Activated naive CD8-positive, alpha-beta T cell (primary cell): ENCODE data around the gene MSX2.
A peak's percentile ranks its signal among the peaks of the same experiment; 100 is the strongest.

ENCODE experiments used
- H3K27ac Mint-ChIP-seq: one replicate; pipeline ENCODE4 v1.8.0; 2021; ENCODE audit warnings: mixed read lengths
- H3K27me3 Mint-ChIP-seq: one replicate; pipeline ENCODE4 v1.8.0; 2021; ENCODE audit warnings: mixed read lengths
- H3K36me3 Mint-ChIP-seq: one replicate; pipeline ENCODE4 v1.8.0; 2021; ENCODE audit warnings: mixed read lengths
- H3K4me1 Mint-ChIP-seq: one replicate; pipeline ENCODE4 v1.8.0; 2021; ENCODE audit warnings: low read depth, mixed read lengths
- H3K4me3 Mint-ChIP-seq: one replicate; pipeline ENCODE4 v1.8.0; 2021; ENCODE audit warnings: mild to moderate bottlenecking, mixed read lengths
- H3K9me3 Mint-ChIP-seq: one replicate; pipeline ENCODE4 v1.8.0; 2021; ENCODE audit warnings: low read depth, mixed read lengths

The MSX2 gene

DNA sequence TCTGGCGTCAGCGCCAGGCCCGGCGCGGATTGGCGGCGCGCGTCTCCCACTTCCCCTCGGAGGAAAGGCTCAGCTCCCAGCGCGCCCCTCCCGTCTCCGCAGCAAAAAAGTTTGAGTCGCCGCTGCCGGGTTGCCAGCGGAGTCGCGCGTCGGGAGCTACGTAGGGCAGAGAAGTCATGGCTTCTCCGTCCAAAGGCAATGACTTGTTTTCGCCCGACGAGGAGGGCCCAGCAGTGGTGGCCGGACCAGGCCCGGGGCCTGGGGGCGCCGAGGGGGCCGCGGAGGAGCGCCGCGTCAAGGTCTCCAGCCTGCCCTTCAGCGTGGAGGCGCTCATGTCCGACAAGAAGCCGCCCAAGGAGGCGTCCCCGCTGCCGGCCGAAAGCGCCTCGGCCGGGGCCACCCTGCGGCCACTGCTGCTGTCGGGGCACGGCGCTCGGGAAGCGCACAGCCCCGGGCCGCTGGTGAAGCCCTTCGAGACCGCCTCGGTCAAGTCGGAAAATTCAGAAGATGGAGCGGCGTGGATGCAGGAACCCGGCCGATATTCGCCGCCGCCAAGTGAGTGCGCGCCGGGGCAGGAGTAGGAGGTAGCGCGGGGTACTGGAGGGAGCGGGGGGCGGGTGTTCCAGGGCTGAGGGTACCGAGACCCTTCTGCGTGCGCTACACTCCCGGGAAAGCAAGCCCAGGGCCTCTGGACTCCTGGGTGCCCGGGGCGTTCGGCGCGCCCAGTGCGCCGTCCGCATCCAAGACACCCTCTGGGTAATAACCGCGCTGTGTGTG, at the start of gene MSX2:
TSS of gene MSX2 (plus strand) at position 99 of the 777 bp plus-strand sequence. CDS start at position 177, 78 bp downstream.
- Mint-ChIP-seq H3K27me3 (peaks cover 65% of the 10 kb centered on the region), H3K4me3 (peak within 1 kb of the TSS; percentile 86), H3K27ac (no peak within 1 kb of the TSS), H3K36me3 (no peaks in the 10 kb centered on the region), H3K4me1 (peaks cover 21% of the 10 kb centered on the region), H3K9me3 (no peaks in the 10 kb centered on the region)

DNA sequence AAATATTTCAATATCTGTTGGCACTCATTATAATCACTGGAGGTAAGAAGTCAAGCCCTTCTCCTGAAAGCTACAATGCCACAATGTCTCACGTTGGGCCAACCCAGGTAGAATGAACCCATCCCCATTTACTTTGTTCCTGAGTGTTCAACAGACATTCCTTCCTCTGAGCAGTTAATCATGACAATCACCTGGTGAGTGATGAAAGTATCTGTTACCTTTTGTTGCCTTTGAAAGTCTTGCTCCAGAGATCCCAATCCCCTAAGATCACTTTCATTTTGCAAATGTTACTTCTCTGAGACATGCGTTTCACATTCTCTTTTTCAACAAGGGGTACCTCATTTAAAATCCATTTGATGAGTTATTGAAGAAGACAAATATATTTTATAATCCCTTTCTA, 49.3 kb upstream of the MSX2 start:
- Mint-ChIP-seq H3K4me3 (no peak overlapping the region), H3K27ac (no peak overlapping the region), H3K36me3 (no peaks in the 10 kb centered on the region), H3K4me1 (no peaks in the 10 kb centered on the region), H3K27me3 (no peaks in the 10 kb centered on the region), H3K9me3 (peaks cover 4% of the 10 kb centered on the region)

DNA sequence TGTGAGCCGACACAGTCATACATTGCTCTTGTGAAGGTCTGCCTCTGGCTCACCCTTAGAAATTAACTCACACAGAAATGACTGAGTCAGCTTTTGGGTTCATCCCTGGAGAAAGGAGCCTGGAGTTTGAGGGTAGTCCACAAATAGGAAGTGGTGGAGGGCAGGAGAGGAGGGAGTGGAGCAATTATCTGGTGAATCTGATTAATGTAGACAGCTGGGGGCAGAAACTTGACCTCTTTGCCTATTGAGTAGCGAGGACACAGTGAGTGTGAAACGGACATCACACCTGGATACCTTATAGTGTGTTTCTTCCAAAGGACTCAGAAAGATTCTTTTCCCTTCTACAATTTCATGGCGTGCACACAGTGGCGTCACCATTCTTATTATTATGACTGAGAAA, 48.5 kb upstream of the MSX2 start:
- H3K36me3 Mint-ChIP-seq = no peaks in the 10 kb centered on the region
- peaks cover 6% of the 10 kb centered on the region for H3K9me3 Mint-ChIP-seq
- H3K4me3 Mint-ChIP-seq = no peak overlapping the region
- H3K4me1 Mint-ChIP-seq = no peaks in the 10 kb centered on the region
- peaks cover 3% of the 10 kb centered on the region for H3K27me3 Mint-ChIP-seq
- no peak overlapping the region for H3K27ac Mint-ChIP-seq

DNA sequence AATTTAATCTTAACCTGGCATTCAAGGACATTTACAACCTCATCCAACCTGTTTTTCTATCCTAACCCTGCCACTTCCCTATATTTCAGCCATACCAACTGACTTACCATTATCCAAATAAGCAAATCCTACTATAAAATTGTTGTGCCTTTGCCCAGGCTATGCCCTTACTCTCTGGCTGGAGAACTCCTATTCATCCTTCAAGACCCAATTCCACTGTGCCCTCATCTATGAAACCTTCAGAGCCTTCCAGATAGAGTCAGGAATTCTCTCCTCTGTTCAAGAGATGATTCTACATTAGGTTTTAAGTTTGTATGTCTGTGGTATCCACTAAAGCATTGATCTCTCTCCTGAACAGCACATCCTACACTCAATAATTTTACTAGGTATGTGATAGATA, 46.3 kb upstream of the MSX2 start:
- Mint-ChIP-seq H3K27ac (no peak overlapping the region), H3K9me3 (peaks cover 6% of the 10 kb centered on the region), H3K4me1 (no peaks in the 10 kb centered on the region), H3K36me3 (no peaks in the 10 kb centered on the region), H3K4me3 (no peak overlapping the region), H3K27me3 (peaks cover 3% of the 10 kb centered on the region)

DNA sequence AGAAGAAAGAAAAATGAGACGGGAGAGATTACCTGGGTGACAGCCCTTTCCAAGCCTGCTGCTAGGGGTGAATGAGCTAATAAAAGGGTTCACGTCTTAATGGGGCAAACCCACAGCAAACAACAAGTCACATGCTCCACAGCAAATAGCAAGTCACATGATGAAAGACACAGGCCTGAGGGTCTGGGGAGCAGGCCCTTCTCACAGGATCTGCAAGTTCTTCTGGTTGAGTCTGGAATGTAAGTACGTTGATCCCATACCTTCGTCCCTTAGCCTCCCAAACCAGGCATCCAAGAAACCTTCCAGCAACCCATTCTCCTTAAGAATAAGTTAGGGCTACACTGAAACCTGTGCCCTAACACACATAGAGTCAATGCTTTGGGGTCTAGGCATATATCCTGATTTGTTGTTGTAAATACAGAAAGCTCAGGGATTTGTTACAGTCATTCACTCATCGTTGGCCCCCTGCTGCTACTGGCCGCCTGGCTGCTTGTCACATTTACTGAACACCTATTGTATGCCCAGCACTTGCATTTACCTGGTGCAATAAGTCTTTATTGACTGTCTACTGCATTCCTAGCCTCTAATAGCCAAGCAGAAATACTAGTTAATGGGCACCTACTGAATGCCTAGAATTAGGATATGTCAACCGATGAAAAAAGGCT, 43.3 kb upstream of the MSX2 start:
- H3K27ac Mint-ChIP-seq = no peak overlapping the region
- H3K4me3 Mint-ChIP-seq = no peak overlapping the region
- no peaks in the 10 kb centered on the region for H3K4me1 Mint-ChIP-seq
- H3K27me3 Mint-ChIP-seq = peaks cover 3% of the 10 kb centered on the region
- peaks cover 6% of the 10 kb centered on the region for H3K9me3 Mint-ChIP-seq
- no peaks in the 10 kb centered on the region for H3K36me3 Mint-ChIP-seq

DNA sequence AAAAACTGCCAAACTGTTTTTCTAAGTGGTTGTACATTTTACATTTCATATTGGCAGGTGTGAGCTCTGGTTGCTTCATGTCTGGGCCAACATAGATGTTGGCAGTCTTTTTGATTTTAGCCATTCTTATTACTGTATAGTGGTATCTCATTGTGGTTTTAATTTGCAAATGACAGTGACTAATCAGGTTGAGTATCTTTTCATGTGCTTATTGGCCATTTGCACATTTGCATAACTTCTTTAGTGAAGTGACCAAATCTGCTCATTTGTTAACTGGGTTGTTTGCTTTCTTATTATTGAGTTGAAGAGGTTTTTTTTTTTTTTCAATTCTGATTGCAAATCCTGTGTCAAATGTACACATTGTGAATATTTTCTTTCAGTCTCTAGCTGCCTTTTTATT, 36.9 kb upstream of the MSX2 start:
- H3K36me3 Mint-ChIP-seq = no peaks in the 10 kb centered on the region
- H3K27ac Mint-ChIP-seq = no peak overlapping the region
- peaks cover 13% of the 10 kb centered on the region for H3K4me1 Mint-ChIP-seq
- H3K9me3 Mint-ChIP-seq = no peaks in the 10 kb centered on the region
- H3K27me3 Mint-ChIP-seq = peaks cover 16% of the 10 kb centered on the region
- no peak overlapping the region for H3K4me3 Mint-ChIP-seq

DNA sequence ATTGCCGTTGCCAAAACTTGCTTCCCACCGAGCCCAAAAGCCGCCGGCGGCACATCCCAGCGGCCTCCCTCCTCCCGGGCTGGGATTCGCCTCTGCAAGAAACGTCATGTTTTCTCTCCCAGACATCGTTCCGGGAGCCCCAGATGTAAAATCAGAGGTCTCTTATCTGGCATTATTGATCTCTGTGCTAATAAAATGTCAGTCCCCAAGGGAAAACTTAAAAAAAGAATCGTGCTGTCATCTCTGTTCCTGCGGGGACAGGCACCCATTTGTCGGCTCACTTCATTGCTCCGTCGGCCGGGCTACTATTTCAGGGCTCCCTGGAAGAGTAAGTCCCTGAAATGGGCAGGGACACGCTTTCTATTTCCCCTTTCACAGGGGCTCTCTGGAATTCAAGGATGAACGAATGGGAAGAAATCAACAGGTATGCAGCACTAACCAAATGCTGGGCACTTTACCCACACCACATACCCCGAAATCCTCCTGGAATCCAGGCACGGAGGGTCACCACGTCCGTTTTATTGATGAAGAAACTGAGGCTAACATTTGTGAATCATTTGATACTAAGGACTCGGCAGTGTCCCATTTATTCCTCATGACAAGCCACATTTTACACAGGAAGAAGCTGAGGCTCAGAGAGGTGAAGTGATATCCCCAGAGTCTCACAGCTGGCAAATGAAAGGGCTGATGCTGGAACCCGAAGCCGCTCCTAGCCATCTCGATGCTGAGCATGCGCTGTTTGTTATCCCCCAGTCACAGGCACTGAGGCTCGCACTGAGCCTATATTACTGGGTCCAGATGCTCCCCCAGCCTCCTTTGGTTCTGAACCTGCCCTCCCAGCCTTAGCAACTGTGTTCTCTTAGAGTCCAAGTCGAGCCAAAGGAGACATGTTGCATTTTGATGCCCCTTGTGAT, 35.7 kb upstream of the MSX2 start:
- Mint-ChIP-seq H3K36me3 (no peaks in the 10 kb centered on the region), H3K27me3 (peaks cover 20% of the 10 kb centered on the region), H3K4me1 (peaks cover 17% of the 10 kb centered on the region), H3K9me3 (no peaks in the 10 kb centered on the region), H3K4me3 (no peak overlapping the region), H3K27ac (no peak overlapping the region)

DNA sequence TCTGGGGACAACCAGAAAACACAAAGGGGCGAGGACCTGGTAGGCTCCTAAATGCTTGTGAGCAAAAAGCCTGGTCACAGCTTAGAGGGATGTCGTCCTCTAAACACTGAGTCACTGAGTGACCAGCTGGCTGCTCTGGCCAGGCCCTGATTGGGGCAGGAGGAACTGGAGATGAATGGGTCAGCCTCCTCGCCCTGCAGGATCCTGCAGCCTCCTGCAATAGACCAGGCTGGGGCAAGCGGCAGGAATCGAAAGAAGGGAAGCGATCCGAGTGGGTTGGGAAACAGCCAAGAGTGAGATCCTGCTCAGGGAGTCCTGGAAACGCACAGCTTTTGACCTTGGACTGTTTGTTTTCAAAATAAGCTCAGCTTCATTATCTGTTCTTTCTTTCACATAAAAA, 34.1 kb upstream of the MSX2 start:
- H3K27me3 Mint-ChIP-seq = peaks cover 28% of the 10 kb centered on the region
- H3K4me1 Mint-ChIP-seq = peaks cover 20% of the 10 kb centered on the region
- no peaks in the 10 kb centered on the region for H3K36me3 Mint-ChIP-seq
- H3K4me3 Mint-ChIP-seq = no peak overlapping the region
- H3K27ac Mint-ChIP-seq = no peak overlapping the region
- no peaks in the 10 kb centered on the region for H3K9me3 Mint-ChIP-seq

DNA sequence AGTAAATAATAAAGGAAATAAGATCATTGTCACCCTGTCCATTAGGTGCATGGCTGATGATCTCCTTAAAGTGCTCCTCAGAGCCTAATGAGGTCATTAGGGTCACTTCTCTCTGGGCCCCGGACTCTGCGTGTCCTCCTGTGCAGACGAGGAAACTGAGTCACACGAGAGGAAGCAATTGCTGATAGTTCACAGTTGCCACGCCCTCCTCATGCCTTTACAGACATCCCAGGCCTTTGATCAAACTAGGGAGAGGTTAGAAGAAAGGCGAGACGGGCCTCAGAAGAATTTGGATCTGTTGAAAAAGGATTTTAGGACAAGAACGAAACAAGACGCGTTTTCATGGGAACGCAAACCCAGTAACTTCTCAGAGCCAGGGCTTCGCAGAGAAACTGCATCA, 32.0 kb upstream of the MSX2 start:
- no peak overlapping the region for H3K27ac Mint-ChIP-seq
- H3K9me3 Mint-ChIP-seq = no peaks in the 10 kb centered on the region
- H3K27me3 Mint-ChIP-seq = peaks cover 27% of the 10 kb centered on the region
- H3K4me1 Mint-ChIP-seq = peaks cover 20% of the 10 kb centered on the region
- H3K36me3 Mint-ChIP-seq = no peaks in the 10 kb centered on the region
- H3K4me3 Mint-ChIP-seq = peak overlapping the region; percentile 28

DNA sequence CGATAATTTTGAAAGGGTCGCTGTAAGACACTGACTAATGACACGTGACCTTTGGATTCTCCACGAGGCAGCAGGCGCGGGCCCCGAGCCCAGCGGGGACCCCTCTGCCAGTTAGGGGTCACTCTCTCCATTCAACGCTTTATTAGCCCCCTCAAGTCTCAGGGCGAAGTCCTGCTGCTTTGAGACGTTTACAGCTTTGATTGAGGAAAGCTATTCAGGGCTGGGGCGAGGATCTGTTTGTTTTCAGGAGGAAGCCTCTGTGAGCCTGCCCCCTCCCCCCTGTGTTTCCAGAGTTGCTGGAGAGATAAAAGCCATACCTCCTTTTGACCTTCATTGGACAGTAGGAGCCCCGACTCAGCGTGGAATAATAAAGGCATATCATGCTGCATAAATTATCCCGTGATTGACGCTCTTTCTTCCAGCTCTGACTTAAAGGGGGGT, 31.4 kb upstream of the MSX2 start:
- Mint-ChIP-seq H3K27me3 (peaks cover 26% of the 10 kb centered on the region), H3K36me3 (no peaks in the 10 kb centered on the region), H3K9me3 (no peaks in the 10 kb centered on the region), H3K4me1 (peaks cover 18% of the 10 kb centered on the region), H3K4me3 (peak overlapping the region; percentile 28), H3K27ac (no peak overlapping the region)

DNA sequence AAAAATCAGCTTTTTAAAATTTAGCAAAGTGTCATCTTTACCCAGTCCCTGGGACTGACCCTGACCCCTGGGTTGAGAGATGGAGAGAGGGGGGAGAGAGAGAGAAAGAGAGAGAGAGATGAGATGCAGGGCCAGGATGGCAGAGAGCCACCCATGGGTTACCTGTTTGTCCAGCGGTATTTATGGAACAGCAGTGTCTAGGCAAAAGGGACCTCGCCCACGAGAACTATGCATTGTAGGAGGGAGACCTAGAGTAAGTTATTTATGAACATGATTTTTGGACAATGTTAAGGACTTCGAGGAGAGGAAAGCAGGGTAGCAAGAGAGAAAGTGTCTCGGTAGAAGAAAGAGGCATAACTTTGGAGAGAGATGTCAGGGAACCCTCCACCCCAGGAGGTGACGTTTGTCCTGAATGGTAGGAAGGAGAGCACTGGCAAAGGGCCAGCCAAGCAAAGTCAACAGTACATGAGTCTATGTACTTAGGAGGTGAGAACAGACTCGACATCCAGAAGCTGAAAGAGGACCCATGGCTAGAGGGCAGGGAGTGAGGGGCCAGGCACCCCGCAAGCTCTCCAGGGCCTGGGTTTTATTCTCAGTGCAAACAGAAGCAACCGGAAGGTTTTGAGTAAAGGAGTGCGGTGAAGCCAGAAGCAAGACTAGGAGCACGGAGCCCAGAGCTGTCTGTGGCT, 30.5 kb upstream of the MSX2 start:
- Mint-ChIP-seq H3K9me3 (no peaks in the 10 kb centered on the region), H3K4me3 (no peak overlapping the region), H3K27ac (no peak overlapping the region), H3K4me1 (peaks cover 13% of the 10 kb centered on the region), H3K36me3 (no peaks in the 10 kb centered on the region), H3K27me3 (peaks cover 29% of the 10 kb centered on the region)

DNA sequence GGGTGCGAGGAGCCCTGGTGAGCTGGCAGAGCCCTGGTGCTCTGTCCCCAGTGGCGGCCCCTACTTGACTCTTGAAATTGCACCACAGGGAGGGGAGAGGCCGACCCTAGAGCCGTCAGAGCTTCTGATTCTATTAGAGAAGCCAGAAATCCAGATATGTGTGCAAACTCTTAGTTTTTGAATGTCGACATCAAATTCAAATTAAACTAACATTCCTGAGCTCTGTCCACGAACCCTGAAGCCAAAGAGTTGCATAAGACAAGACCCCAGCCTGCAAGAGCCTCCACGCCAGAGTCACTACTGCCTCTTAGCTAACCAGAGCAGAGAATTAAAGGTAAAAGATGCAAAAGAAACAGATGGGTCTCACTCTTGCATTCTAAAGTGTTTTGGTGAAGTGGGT, 29.8 kb upstream of the MSX2 start:
- Mint-ChIP-seq H3K27ac (no peak overlapping the region), H3K4me1 (peaks cover 13% of the 10 kb centered on the region), H3K4me3 (no peak overlapping the region), H3K27me3 (peaks cover 29% of the 10 kb centered on the region), H3K9me3 (no peaks in the 10 kb centered on the region), H3K36me3 (no peaks in the 10 kb centered on the region)

DNA sequence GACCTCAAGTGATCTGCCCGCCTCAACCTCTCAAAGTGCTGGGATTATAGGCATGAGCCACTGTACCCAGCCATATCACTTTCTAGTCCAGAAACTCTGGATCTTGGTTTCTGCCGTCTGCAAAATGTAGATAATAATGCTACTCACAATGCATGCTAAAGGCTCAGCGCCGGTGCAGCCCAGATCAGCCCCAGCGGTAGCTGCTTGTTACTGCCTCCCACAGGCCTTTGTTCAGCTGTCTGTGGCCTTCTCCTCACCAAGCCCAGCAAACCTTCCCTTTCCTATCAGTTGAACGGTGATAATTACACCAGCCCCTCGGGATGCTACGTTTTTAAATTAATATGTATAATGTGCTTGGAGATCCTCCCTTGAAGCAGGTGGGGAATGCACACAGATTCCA, 26.2 kb upstream of the MSX2 start:
- peaks cover 3% of the 10 kb centered on the region for H3K4me1 Mint-ChIP-seq
- H3K27me3 Mint-ChIP-seq = peaks cover 19% of the 10 kb centered on the region
- no peaks in the 10 kb centered on the region for H3K36me3 Mint-ChIP-seq
- H3K27ac Mint-ChIP-seq = no peak overlapping the region
- H3K4me3 Mint-ChIP-seq = no peak overlapping the region
- H3K9me3 Mint-ChIP-seq = no peaks in the 10 kb centered on the region

DNA sequence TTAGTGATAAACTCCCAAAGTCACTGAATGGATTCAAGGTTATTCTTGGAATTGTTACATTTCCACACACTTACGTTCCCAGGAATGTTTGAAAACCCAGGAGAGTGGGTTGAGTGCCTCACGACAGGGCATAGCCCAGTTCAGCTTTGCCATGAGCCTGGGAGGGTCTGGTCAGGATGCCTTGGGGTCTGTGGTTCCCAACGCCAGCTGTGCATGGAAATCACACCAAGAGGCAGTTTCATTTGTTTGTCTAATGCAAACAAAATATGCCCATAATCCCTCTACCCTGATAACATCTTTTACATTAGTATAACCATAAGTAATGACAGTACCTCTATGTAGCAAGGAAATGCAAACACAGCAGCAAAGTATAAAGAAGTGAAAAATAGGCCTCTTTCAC, 25.3 kb upstream of the MSX2 start:
- Mint-ChIP-seq H3K27me3 (peaks cover 13% of the 10 kb centered on the region), H3K4me1 (no peaks in the 10 kb centered on the region), H3K4me3 (no peak overlapping the region), H3K9me3 (no peaks in the 10 kb centered on the region), H3K27ac (no peak overlapping the region), H3K36me3 (no peaks in the 10 kb centered on the region)
